Osteocyte (in vitro differentiated cells): ENCODE results near the gene HNRNPF. TPM values are rescaled to one million over a fixed set of nuclear protein-coding genes. Genes with fewer than 3 reads are reported as not detected.

Experiments used
- DNase-seq: peaks from one replicate; pipeline ENCODE4 v3.0.0; 2021; ENCODE audit warnings: mixed read lengths; ENCODE audit not compliant: unreplicated experiment; ENCODE audit errors: extremely low spot score
- H3K27ac Mint-ChIP-seq: one replicate; pipeline ENCODE4 v1.8.0; 2021; ENCODE audit warnings: mild to moderate bottlenecking, mixed read lengths; ENCODE audit not compliant: unreplicated experiment
- H3K27me3 Mint-ChIP-seq: one replicate; pipeline ENCODE4 v1.8.0; 2021; ENCODE audit warnings: mixed read lengths; ENCODE audit not compliant: unreplicated experiment
- H3K36me3 Mint-ChIP-seq: one replicate; pipeline ENCODE4 v1.8.0; 2021; ENCODE audit warnings: mixed read lengths; ENCODE audit not compliant: unreplicated experiment
- H3K4me1 Mint-ChIP-seq: one replicate; pipeline ENCODE4 v1.8.0; 2021; ENCODE audit warnings: mixed read lengths; ENCODE audit not compliant: unreplicated experiment
- H3K4me3 Mint-ChIP-seq: one replicate; pipeline ENCODE4 v1.8.0; 2021; ENCODE audit warnings: mild to moderate bottlenecking, moderate library complexity, mixed read lengths; ENCODE audit not compliant: unreplicated experiment
- H3K9me3 Mint-ChIP-seq: one replicate; pipeline ENCODE4 v1.8.0; 2021; ENCODE audit warnings: mixed read lengths; ENCODE audit not compliant: unreplicated experiment
- CTCF ChIP-seq: fragments of 200-600 bp; sonication (generic); IDR thresholded peaks from 2 replicates; pipeline ENCODE4 v1.5.0; 2021; ENCODE audit warnings: antibody characterized with exemption, mild to moderate bottlenecking, moderate library complexity
- total RNA-seq: library from RNA; stranded (reverse); gene quantifications from 2 replicates; pipeline ENCODE4 v1.2.1, GENCODE V29; 2021

HNRNPF gene
- total RNA-seq, 1 donor from 2014 or later: 189 TPM

DNA sequence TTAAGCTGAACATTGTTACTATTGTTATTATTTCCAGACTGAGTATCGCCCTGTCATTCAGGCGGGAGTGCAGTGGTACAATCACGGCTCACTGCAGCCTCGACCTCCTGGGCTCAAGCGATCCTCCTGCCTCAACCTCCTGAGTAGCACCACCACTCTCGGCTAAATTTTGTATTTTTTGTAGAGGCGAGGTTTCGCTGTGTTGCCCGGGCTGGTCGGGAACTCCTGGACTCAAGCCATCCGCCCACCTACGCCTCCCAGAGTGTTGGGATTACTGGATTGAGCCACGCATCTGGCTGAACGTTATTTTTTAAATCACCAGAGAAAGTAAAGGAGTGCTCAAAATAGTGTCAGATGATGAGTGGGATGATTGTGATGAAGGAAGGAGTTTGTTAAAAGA is 1.4 kb upstream of the HNRNPF start:
- Mint-ChIP-seq H3K36me3 (no peaks in the 10 kb centered on the region), H3K9me3 (no peaks in the 10 kb centered on the region), H3K4me3 (no peak overlapping the region), H3K4me1 (peaks cover 20% of the 10 kb centered on the region), H3K27me3 (no peaks in the 10 kb centered on the region), H3K27ac (peak overlapping the region; percentile 44)
- TF ChIP-seq CTCF: no peak
- DNase-seq: no peak

GRCh38 chr10:43409385-43410109 is 561 bp upstream of the HNRNPF start:
- Mint-ChIP-seq H3K4me3 (peak overlapping the region; percentile 95), H3K4me1 (peaks cover 27% of the 10 kb centered on the region), H3K9me3 (no peaks in the 10 kb centered on the region), H3K36me3 (no peaks in the 10 kb centered on the region), H3K27me3 (no peaks in the 10 kb centered on the region), H3K27ac (peak overlapping the region; percentile 99)
- DNase-seq: no peak
- no peak for TF ChIP-seq CTCF

DNA sequence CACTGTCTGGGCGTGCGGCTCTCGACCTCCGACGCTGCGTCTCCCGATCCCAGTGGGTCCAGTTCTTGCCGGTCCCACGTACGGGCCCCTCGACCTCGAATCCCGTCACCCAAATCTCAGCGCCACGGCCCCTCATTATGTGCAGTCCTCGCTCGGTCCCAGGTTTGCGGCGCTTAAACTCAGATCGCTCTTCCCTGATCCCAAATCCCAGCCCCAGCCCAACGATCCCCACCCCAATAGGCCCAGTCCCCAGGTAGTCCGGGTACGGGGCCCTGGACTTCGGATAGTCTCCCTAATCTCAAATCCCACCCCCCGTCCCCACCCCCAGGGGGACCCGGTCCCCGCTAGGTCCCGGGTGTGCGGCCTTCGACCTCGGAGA is 666 bp downstream of the HNRNPF start:
- DNase-seq: no peak
- H3K27me3 Mint-ChIP-seq: no peaks in the 10 kb centered on the region
- H3K9me3 Mint-ChIP-seq: no peaks in the 10 kb centered on the region
- H3K4me1 Mint-ChIP-seq: peaks cover 37% of the 10 kb centered on the region
- TF ChIP-seq CTCF: no peak
- H3K4me3 Mint-ChIP-seq: peak overlapping the region; percentile 95
- H3K27ac Mint-ChIP-seq: peak overlapping the region; percentile 99
- peaks cover 1% of the 10 kb centered on the region for H3K36me3 Mint-ChIP-seq

DNA sequence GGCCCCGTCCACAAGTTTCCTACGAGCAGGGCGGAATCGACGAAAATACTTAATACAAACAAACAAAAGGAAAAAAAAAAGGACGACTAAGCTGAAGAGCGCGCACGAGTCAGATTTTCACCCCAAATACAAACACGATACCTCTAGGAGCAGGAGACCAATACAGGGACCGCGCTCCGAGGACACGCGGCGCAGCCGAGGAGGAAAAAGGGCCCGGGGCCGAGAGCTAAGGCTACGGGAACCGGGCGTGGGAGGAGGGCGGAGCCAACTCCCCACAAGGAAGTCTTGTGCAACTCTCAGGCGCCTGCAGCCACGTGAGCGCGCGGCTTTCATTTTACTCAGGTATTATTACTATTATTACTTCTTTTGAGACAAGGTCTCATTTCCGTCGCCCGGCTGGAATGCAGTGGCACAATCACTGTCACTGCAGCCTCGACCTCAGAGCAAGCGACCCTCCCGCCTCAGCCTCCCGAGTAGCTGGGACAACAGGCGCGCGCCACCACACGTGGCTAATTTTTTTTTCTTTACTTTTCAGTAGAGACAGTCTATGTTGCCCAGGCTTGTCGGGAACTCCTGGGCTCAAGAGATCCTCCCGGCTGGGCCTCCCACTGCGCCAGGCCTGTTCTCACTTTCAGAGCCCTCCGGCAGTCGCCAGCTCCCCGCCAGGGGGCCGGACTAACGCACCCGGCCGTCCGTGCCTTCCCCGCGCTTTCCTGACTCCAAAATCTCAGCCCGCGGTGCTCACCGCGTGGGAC is 1.2 kb downstream of the HNRNPF start:
- Mint-ChIP-seq H3K9me3 (no peaks in the 10 kb centered on the region), H3K36me3 (peaks cover 6% of the 10 kb centered on the region), H3K4me3 (peak overlapping the region; percentile 95), H3K27me3 (no peaks in the 10 kb centered on the region), H3K4me1 (peaks cover 43% of the 10 kb centered on the region), H3K27ac (peak overlapping the region; percentile 99)
- DNase-seq: peak; percentile 94
- peak; percentile 42 for TF ChIP-seq CTCF

GRCh38 chr10:43407148-43407575 is 1.8 kb downstream of the HNRNPF start:
- Mint-ChIP-seq H3K36me3 (peaks cover 6% of the 10 kb centered on the region), H3K4me3 (peak overlapping the region; percentile 95), H3K4me1 (peaks cover 49% of the 10 kb centered on the region), H3K27ac (peak overlapping the region; percentile 99), H3K9me3 (no peaks in the 10 kb centered on the region), H3K27me3 (no peaks in the 10 kb centered on the region)
- TF ChIP-seq CTCF: no peak
- DNase-seq: peak; percentile 89
